ENCODE measurements around the gene LRBA. TPM values are rescaled to one million over a fixed set of nuclear protein-coding genes. Genes with fewer than 3 reads are reported as not detected.

Gene LRBA
- total RNA-seq, 3 donors from 2014 or later (not counting 1 experiment from before 2014, with no cell fraction given), result 72.1 to 87.6 (median 83.1) TPM

DNA sequence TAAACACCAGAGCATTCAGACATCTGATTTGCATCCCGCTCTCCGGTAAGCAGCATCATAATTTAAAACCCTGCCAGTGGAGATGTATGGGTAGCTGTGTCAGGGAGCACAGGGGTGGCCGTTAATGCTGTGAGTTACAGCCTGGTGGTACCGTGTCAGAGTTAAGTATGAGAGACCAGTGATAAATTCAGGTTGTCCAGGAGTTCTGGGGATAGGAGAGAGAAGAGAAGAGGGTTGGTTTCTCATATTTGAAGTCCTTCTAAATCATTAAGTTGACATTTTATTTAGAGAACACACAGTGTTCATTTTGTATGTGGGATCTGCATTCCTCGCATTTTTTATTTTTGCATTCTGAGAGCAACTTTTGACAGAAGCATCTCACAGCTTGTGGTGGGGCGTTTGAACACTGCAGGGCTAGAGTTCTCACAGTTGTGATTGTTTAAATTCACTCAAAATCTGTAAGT lies 779.2 kb downstream of the LRBA start:
- H3K27me3 ChIP-seq (ENCODE audit: control insufficient read depth, insufficient read depth, low read length), result no peaks in the 10 kb centered on the region
- DNase-seq (no peak), ATAC-seq (no peak)
- peaks cover 4 to 11% of the 10 kb centered on the region in 2 donors for H3K27me3 Mint-ChIP-seq (ENCODE audit: low read depth in 2 of 2)
- 87% methylated on average over 6 of the region's 6 CpGs for WGBS (ENCODE audit: insufficient coverage)
- no peaks in the 10 kb centered on the region for H3K36me3 ChIP-seq (ENCODE audit: control insufficient read depth, insufficient read depth, low read length)
- TF ChIP-seq, protein P1, sequence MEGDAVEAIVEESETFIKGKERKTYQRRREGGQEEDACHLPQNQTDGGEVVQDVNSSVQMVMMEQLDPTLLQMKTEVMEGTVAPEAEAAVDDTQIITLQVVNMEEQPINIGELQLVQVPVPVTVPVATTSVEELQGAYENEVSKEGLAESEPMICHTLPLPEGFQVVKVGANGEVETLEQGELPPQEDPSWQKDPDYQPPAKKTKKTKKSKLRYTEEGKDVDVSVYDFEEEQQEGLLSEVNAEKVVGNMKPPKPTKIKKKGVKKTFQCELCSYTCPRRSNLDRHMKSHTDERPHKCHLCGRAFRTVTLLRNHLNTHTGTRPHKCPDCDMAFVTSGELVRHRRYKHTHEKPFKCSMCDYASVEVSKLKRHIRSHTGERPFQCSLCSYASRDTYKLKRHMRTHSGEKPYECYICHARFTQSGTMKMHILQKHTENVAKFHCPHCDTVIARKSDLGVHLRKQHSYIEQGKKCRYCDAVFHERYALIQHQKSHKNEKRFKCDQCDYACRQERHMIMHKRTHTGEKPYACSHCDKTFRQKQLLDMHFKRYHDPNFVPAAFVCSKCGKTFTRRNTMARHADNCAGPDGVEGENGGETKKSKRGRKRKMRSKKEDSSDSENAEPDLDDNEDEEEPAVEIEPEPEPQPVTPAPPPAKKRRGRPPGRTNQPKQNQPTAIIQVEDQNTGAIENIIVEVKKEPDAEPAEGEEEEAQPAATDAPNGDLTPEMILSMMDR (IDR thresholded peaks at IDR 0.05), result no peak
- no peak overlapping the region for H3K4me3 Mint-ChIP-seq
- no peak overlapping the region for H3K27ac Mint-ChIP-seq
- H3K4me3 ChIP-seq (ENCODE audit: low read length), result no peak overlapping the region
- intact Hi-C loops (cut with micrococcal nuclease), result no loop called here
- no peaks in the 10 kb centered on the region for H3K4me1 ChIP-seq (ENCODE audit: control insufficient read depth, insufficient read depth, low read length)
- no peaks in the 10 kb centered on the region for H3K4me1 Mint-ChIP-seq
- no peaks in the 10 kb centered on the region for H3K36me3 Mint-ChIP-seq
- no peaks in the 10 kb centered on the region for H3K9me3 ChIP-seq (ENCODE audit: control insufficient read depth, insufficient read depth, low read length)
- H3K9me3 Mint-ChIP-seq, result no peaks in the 10 kb centered on the region
- no peak overlapping the region for H3K27ac ChIP-seq (ENCODE audit: low read length)

- no peak overlapping the region for H3K4me3 ChIP-seq (ENCODE audit: low read length)
- TF ChIP-seq, protein P1 (IDR thresholded peaks at IDR 0.05), result no peak
- Mint-ChIP-seq H3K4me3 (no peak overlapping the region), H3K4me1 (no peaks in the 10 kb centered on the region), H3K27ac (no peak overlapping the region), H3K36me3 (no peaks in the 10 kb centered on the region), H3K9me3 (no peaks in the 10 kb centered on the region), H3K27me3 (ENCODE audit: low read depth in 2 of 2) (peaks cover 4 to 11% of the 10 kb centered on the region in 2 donors)
- no peak overlapping the region for H3K27ac ChIP-seq (ENCODE audit: low read length)
- 100% methylated on average over 1 of the region's 5 CpGs for WGBS (ENCODE audit: insufficient coverage)
- H3K27me3 ChIP-seq (ENCODE audit: control insufficient read depth, insufficient read depth, low read length), result no peaks in the 10 kb centered on the region
- no peaks in the 10 kb centered on the region for H3K36me3 ChIP-seq (ENCODE audit: control insufficient read depth, insufficient read depth, low read length)
- H3K4me1 ChIP-seq (ENCODE audit: control insufficient read depth, insufficient read depth, low read length), result no peaks in the 10 kb centered on the region
- ATAC-seq (no peak), DNase-seq (no peak)
- H3K9me3 ChIP-seq (ENCODE audit: control insufficient read depth, insufficient read depth, low read length), result no peaks in the 10 kb centered on the region
- intact Hi-C loops (cut with micrococcal nuclease), result no loop called here
These were observed 779.8 kb downstream of the LRBA start for GRCh38 chr4:150235317-150235716.

GRCh38 chr4:150234246-150234645 lies 780.8 kb downstream of the LRBA start:
- ATAC-seq, result no peak
- H3K27ac ChIP-seq (ENCODE audit: low read length), result no peak overlapping the region
- Mint-ChIP-seq H3K4me1 (no peaks in the 10 kb centered on the region), H3K27ac (no peak overlapping the region), H3K36me3 (no peaks in the 10 kb centered on the region), H3K27me3 (ENCODE audit: low read depth in 2 of 2) (peaks cover 4 to 11% of the 10 kb centered on the region in 2 donors), H3K9me3 (no peaks in the 10 kb centered on the region), H3K4me3 (no peak overlapping the region)
- no peak overlapping the region for H3K4me3 ChIP-seq (ENCODE audit: low read length)
- H3K4me1 ChIP-seq (ENCODE audit: control insufficient read depth, insufficient read depth, low read length), result no peaks in the 10 kb centered on the region
- intact Hi-C loops (cut with micrococcal nuclease), result no loop called here
- TF ChIP-seq, protein P1 (IDR thresholded peaks at IDR 0.05), result no peak
- DNase-seq, result no peak
- 96% methylated on average over 4 of the region's 5 CpGs for WGBS (ENCODE audit: insufficient coverage)
- no peaks in the 10 kb centered on the region for H3K27me3 ChIP-seq (ENCODE audit: control insufficient read depth, insufficient read depth, low read length)
- H3K36me3 ChIP-seq (ENCODE audit: control insufficient read depth, insufficient read depth, low read length), result no peaks in the 10 kb centered on the region
- no peaks in the 10 kb centered on the region for H3K9me3 ChIP-seq (ENCODE audit: control insufficient read depth, insufficient read depth, low read length)

DNA sequence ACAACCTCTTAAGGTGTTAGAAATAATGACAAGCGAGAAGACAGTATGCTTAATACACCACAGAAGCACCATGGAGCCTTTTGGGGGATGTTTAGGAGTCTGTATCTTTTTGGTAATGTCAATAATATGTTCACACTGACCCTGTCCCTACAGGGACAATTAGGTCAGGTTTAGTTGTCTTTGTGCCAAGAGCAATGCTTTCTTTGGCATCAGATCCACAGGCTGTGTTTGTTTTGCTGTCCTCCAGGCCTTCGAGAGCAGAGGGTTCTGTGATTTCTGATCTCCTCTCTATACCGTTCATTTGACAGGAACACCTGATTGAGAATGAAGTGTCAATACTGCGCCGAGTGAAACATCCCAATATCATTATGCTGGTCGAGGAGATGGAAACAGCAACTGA lies 783.1 kb downstream of the LRBA start:
- DNase-seq (no peak), ATAC-seq (no peak)
- Histone ChIP-seq H3K9me3 (ENCODE audit: control insufficient read depth, insufficient read depth, low read length) (no peaks in the 10 kb centered on the region), H3K27me3 (ENCODE audit: control insufficient read depth, insufficient read depth, low read length) (no peaks in the 10 kb centered on the region), H3K4me1 (ENCODE audit: control insufficient read depth, insufficient read depth, low read length) (no peaks in the 10 kb centered on the region), H3K36me3 (ENCODE audit: control insufficient read depth, insufficient read depth, low read length) (no peaks in the 10 kb centered on the region), H3K4me3 (ENCODE audit: low read length) (no peak overlapping the region), H3K27ac (ENCODE audit: low read length) (no peak overlapping the region)
- intact Hi-C loops (cut with micrococcal nuclease), result no loop called here
- no peaks in the 10 kb centered on the region for H3K9me3 Mint-ChIP-seq
- 94% methylated on average over 2 of the region's 6 CpGs for WGBS (ENCODE audit: insufficient coverage)
- TF ChIP-seq, protein P1 (IDR thresholded peaks at IDR 0.05), result no peak
- H3K27ac Mint-ChIP-seq, result no peak overlapping the region
- H3K4me3 Mint-ChIP-seq, result no peak overlapping the region
- no peaks in the 10 kb centered on the region for H3K4me1 Mint-ChIP-seq
- H3K27me3 Mint-ChIP-seq (ENCODE audit: low read depth in 2 of 2), result peaks cover 4 to 14% of the 10 kb centered on the region in 2 donors
- H3K36me3 Mint-ChIP-seq, result no peaks in the 10 kb centered on the region

Measured in natural killer cell (primary cell).